Measurements from ENCODE around the gene ZMYND15. TPM values are rescaled to one million over a fixed set of nuclear protein-coding genes. Genes with fewer than 3 reads are reported as not detected.

Gene ZMYND15
- total RNA-seq, 1 experiment from 2014 or later: 2.8 TPM

- CTCF ChIA-PET: no interaction called here
- no peaks in the 10 kb centered on the region for H4K20me1 ChIP-seq (ENCODE audit: insufficient read depth)
- POLR2A ChIA-PET: no interaction called here
- no peaks in the 10 kb centered on the region for H3K9me2 ChIP-seq (ENCODE audit: insufficient read depth)
- no peak overlapping the region for H3K9ac ChIP-seq (ENCODE audit: low read length)
- no peak overlapping the region for H3K4me3 ChIP-seq (replicated peaks in 1 of 2; ENCODE audit: low read depth in 1 of 2, low read length in 2 of 2)
- H3K36me3 ChIP-seq (ENCODE audit: control insufficient read depth in 1 of 2, insufficient read depth in 2 of 2, low read length in 2 of 2): no peaks in the 10 kb centered on the region
- no peak overlapping the region for H3K27ac ChIP-seq (ENCODE audit: low read depth, low read length)
- H3K27me3 ChIP-seq (ENCODE audit: insufficient read depth, low read length): no peaks in the 10 kb centered on the region
- RAD21 ChIA-PET (ENCODE audit: low non-redundant PET in 1 of 2, low total read pairs in 2 of 2, uncharacterized antibody in 2 of 2, unreplicated experiment in 2 of 2): no interaction called here
- no peak overlapping the region for H3K4me2 ChIP-seq (ENCODE audit: low read length)
- BruUV-seq (replicated peaks): no TSS peak
- no peaks in the 10 kb centered on the region for H3K79me2 ChIP-seq (ENCODE audit: insufficient read depth, low read length)
- no peak for DNase-seq (ENCODE audit: low read depth, low spot score)
- TF ChIP-seq JUND (IDR thresholded peaks at IDR 0.05) (no peak), EZH2 (IDR thresholded peaks at IDR 0.05) (no peak), SRF (IDR thresholded peaks at IDR 0.05; ENCODE audit: low read depth) (no peak), ZNF274 (IDR thresholded peaks at IDR 0.05; ENCODE audit: low read depth, low read length) (no peak), CEBPB (IDR thresholded peaks at IDR 0.05; ENCODE audit: low read depth) (no peak), RAD21 (IDR thresholded peaks at IDR 0.05; ENCODE audit: low read depth) (no peak), POLR2AphosphoS5 (IDR thresholded peaks at IDR 0.05; ENCODE audit: low read depth, low read length) (no peak), TCF7L2 (IDR thresholded peaks at IDR 0.05; ENCODE audit: borderline replicate concordance, extremely low read depth, insufficient read depth, insufficient read length) (no peak), SIN3A (IDR thresholded peaks at IDR 0.05; ENCODE audit: low read depth) (no peak), EZH2phosphoT487 (IDR thresholded peaks at IDR 0.05; ENCODE audit: borderline replicate concordance) (no peak), ELF1 (IDR thresholded peaks at IDR 0.05; ENCODE audit: borderline replicate concordance, low read depth) (no peak), YY1 (IDR thresholded peaks at IDR 0.05; ENCODE audit: extremely low read depth, insufficient replicate concordance, low read depth, low read length) (no peak)
- TF ChIP-seq, protein P1, sequence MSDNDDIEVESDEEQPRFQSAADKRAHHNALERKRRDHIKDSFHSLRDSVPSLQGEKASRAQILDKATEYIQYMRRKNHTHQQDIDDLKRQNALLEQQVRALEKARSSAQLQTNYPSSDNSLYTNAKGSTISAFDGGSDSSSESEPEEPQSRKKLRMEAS (IDR thresholded peaks at IDR 0.05): no peak
- TF ChIP-seq, protein P2, sequence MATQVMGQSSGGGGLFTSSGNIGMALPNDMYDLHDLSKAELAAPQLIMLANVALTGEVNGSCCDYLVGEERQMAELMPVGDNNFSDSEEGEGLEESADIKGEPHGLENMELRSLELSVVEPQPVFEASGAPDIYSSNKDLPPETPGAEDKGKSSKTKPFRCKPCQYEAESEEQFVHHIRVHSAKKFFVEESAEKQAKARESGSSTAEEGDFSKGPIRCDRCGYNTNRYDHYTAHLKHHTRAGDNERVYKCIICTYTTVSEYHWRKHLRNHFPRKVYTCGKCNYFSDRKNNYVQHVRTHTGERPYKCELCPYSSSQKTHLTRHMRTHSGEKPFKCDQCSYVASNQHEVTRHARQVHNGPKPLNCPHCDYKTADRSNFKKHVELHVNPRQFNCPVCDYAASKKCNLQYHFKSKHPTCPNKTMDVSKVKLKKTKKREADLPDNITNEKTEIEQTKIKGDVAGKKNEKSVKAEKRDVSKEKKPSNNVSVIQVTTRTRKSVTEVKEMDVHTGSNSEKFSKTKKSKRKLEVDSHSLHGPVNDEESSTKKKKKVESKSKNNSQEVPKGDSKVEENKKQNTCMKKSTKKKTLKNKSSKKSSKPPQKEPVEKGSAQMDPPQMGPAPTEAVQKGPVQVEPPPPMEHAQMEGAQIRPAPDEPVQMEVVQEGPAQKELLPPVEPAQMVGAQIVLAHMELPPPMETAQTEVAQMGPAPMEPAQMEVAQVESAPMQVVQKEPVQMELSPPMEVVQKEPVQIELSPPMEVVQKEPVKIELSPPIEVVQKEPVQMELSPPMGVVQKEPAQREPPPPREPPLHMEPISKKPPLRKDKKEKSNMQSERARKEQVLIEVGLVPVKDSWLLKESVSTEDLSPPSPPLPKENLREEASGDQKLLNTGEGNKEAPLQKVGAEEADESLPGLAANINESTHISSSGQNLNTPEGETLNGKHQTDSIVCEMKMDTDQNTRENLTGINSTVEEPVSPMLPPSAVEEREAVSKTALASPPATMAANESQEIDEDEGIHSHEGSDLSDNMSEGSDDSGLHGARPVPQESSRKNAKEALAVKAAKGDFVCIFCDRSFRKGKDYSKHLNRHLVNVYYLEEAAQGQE (IDR thresholded peaks at IDR 0.05; ENCODE audit: low read depth): no peak
- peaks cover 4% of the 10 kb centered on the region in 2 experiments; a peak in 3 of 4 replicates for H3K4me1 ChIP-seq (ENCODE audit: control insufficient read depth in 1 of 2, insufficient read depth in 2 of 2, low read length in 2 of 2)
- ATAC-seq: no peak
- no peak overlapping the region for H2AFZ ChIP-seq (ENCODE audit: low read depth, low read length, poor library complexity, severe bottlenecking)
- H3K9me3 ChIP-seq (ENCODE audit: control insufficient read depth in 1 of 2, insufficient read depth in 1 of 2, low read depth in 1 of 2, low read length in 2 of 2): no peaks in the 10 kb centered on the region
- intact Hi-C loops (cut with micrococcal nuclease): no loop called here
Measured at GRCh38 chr17:4782652-4783051, 43.0 kb downstream of the ZMYND15 start.
